Ovary (tissue), 3 donors: ENCODE results near the gene BASP1.

Experiments
- EP300 ChIP-seq: sonication (generic); formaldehyde crosslinking; IDR thresholded peaks from one replicate; pipeline ENCODE4 v1.6.1; 2017; ENCODE audit warnings: antibody characterized with exemption
- POLR2A ChIP-seq: fragments of 450-650 bp; IDR thresholded peaks from one replicate; pipeline ENCODE4 v1.6.1; 2017; ENCODE audit warnings: antibody characterized with exemption, mild to moderate bottlenecking, moderate library complexity
- TF ChIP-seq, protein P1 (sequence below), 3 donors: fragments of 450-650 bp in 2 of 3; fragments of 200-600 bp in 1 of 3; IDR thresholded peaks; one replicate each; pipeline versions ENCODE4 v1.5.1 to v1.8.0; 2016 to 2022; ENCODE audit warnings: antibody characterized with exemption in 3 of 3, mild to moderate bottlenecking in 1 of 3
- donor health status: DM: no; HTN: no; CAD: no.

DNA sequence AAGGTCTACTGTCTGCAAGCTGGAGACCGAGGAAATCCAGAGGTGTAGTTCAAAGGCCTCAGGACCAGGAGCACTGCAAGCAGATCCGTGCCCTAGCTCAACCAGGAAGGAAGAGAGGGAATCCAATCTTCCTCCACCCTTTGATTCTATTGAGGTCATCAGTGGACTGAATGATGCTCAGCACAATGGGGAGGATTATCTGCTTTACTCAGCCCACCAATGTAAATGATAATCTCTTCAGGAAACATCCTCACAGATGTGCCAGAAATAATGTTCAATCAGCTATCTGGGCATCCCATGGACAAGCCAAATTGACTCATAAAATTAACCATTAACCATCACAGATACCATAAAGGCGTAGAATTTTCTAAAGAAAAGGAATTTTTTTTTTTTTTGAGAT, 92.0 kb downstream of the BASP1 start:
- TF ChIP-seq, protein P1, sequence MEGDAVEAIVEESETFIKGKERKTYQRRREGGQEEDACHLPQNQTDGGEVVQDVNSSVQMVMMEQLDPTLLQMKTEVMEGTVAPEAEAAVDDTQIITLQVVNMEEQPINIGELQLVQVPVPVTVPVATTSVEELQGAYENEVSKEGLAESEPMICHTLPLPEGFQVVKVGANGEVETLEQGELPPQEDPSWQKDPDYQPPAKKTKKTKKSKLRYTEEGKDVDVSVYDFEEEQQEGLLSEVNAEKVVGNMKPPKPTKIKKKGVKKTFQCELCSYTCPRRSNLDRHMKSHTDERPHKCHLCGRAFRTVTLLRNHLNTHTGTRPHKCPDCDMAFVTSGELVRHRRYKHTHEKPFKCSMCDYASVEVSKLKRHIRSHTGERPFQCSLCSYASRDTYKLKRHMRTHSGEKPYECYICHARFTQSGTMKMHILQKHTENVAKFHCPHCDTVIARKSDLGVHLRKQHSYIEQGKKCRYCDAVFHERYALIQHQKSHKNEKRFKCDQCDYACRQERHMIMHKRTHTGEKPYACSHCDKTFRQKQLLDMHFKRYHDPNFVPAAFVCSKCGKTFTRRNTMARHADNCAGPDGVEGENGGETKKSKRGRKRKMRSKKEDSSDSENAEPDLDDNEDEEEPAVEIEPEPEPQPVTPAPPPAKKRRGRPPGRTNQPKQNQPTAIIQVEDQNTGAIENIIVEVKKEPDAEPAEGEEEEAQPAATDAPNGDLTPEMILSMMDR (IDR thresholded peaks at IDR 0.05), result no peak
- TF ChIP-seq POLR2A (no peak), EP300 (no peak)
